Measurements from ENCODE around the gene PPEF1. TPM values are rescaled to one million over a fixed set of nuclear protein-coding genes. Genes with fewer than 3 reads are reported as not detected.

The PPEF1 gene
- total and polyA plus RNA-seq, 9 of the 15 experiments (the other 6 are each of a cell fraction or from before 2014, with no cell fraction given): not detected

GRCh38 chrX:18864390-18864920 lies 157.0 kb downstream of the PPEF1 start:
- no peak for ATAC-seq
- POLR2A ChIA-PET: no interaction called here
- in situ Hi-C loops (cut with MboI): no loop called here

More at GRCh38 chrX:18864390-18864920, 157.0 kb downstream of the PPEF1 start:
- BruUV-seq (replicated peaks): no TSS peak
- no peak overlapping the region for H3K27ac ChIP-seq (ENCODE audit: extremely low read depth, low read depth, low read length)
- no peak overlapping the region for H3K4me2 ChIP-seq (ENCODE audit: insufficient read depth, low read length)
- no peak overlapping the region for H2AFZ ChIP-seq (ENCODE audit: low read depth, low read length)
- H4K20me1 ChIP-seq (replicated peaks; ENCODE audit: control insufficient read depth, insufficient read depth, low read length): no peaks in the 10 kb centered on the region
- no peaks in the 10 kb centered on the region for H3K9me3 ChIP-seq (replicated peaks; ENCODE audit: control insufficient read depth, insufficient read depth, low read depth, low read length)
- H3K27me3 ChIP-seq (ENCODE audit: control insufficient read depth in 2 of 2, insufficient read depth in 2 of 2, low read length in 2 of 2): no peaks in the 10 kb centered on the region
- no peaks in the 10 kb centered on the region for H3K79me2 ChIP-seq (ENCODE audit: control insufficient read depth, insufficient read depth, low read length)
- WGBS (ENCODE audit: insufficient coverage, low coverage, missing lambda C conversion rate): 4% methylated on average over 12 of the region's 15 CpGs
- no peaks in the 10 kb centered on the region for H3K36me3 ChIP-seq (ENCODE audit: control insufficient read depth, insufficient read depth, low read length)
- TF ChIP-seq GTF2E2 (tag; IDR thresholded peaks at IDR 0.05): no peak
- no peak for TF ChIP-seq C11orf30 (IDR thresholded peaks at IDR 0.05; ENCODE audit: low read depth)
- TF ChIP-seq NFRKB (IDR thresholded peaks at IDR 0.05; ENCODE audit: low read depth): no peak
- no peak for TF ChIP-seq THRA (IDR thresholded peaks at IDR 0.05)
- no peak for TF ChIP-seq MTA2 (IDR thresholded peaks at IDR 0.05; ENCODE audit: low read depth)
- TF ChIP-seq NKRF (IDR thresholded peaks at IDR 0.05; ENCODE audit: borderline replicate concordance): no peak
- CTCF ChIA-PET (ENCODE audit: low intra/inter-chr PET ratio): no interaction called here
- no peak overlapping the region for H3K9ac ChIP-seq (ENCODE audit: insufficient read depth in 1 of 2, low read depth in 2 of 2, low read length in 2 of 2)
- intact Hi-C loops (cut with micrococcal nuclease): no loop called here
- H3K4me1 ChIP-seq (replicated peaks in 1 of 2; ENCODE audit: control insufficient read depth in 2 of 2, insufficient read depth in 2 of 2, low read length in 2 of 2): no peaks in the 10 kb centered on the region
- DNase-seq (ENCODE audit: extremely low read depth in 1 of 4, low spot score in 3 of 4) (no peak), FAIRE-seq (no peak)
- no peak overlapping the region for H3K4me3 ChIP-seq
- H3K9me1 ChIP-seq (ENCODE audit: control insufficient read depth, insufficient read depth, low read length): no peaks in the 10 kb centered on the region
